Gastroesophageal sphincter (tissue), 4 donors: ENCODE data around the gene AGPAT4. TPM values are rescaled to one million over a fixed set of nuclear protein-coding genes. Genes with fewer than 3 reads are reported as not detected.

Source experiments
- ATAC-seq: fragments of 150-250 bp; one replicate; pipeline ENCODE4 v1.9.1; 2016; ENCODE audit warnings: mild to moderate bottlenecking, moderate library complexity
- H3K27ac ChIP-seq, 4 donors: fragments of 200-600 bp; sonication (generic) in 3 of 4; 1 replicate in 3 of 4; 2 replicates in 1 of 4; pipeline ENCODE4 v1.5.1; 2016 to 2019
- H3K27me3 ChIP-seq: fragments of 200-600 bp; sonication (generic); one replicate; pipeline ENCODE4 v1.5.1; 2019
- H3K36me3 ChIP-seq, 2 donors: fragments of 200-600 bp; sonication (generic); one replicate each; pipeline ENCODE4 v1.5.1; 2019; ENCODE audit warnings: control low read depth in 1 of 2
- H3K4me1 ChIP-seq, 3 donors: fragments of 200-600 bp; sonication (generic); 1 replicate in 2 of 3; 2 replicates in 1 of 3; pipeline ENCODE4 v1.5.1; 2016 to 2019; ENCODE audit warnings: control low read depth in 2 of 3
- H3K4me3 ChIP-seq, 2 donors: fragments of 200-600 bp; sonication (generic); one replicate each; pipeline ENCODE4 v1.5.1; 2019; ENCODE audit warnings: mild to moderate bottlenecking in 1 of 2, moderate library complexity in 1 of 2
- H3K9me3 ChIP-seq, 3 donors: fragments of 200-600 bp; sonication (generic); one replicate each; pipeline ENCODE4 v1.5.1; 2017 to 2019; ENCODE audit warnings: control low read depth in 2 of 3
- CTCF ChIP-seq, 4 experiments: fragments of 200-600 bp in 2 of 4; fragments of 450-650 bp in 2 of 4; sonication (generic) in 1 of 4; IDR thresholded peaks; one replicate each; pipeline ENCODE4 v1.5.1; 2017 to 2019; ENCODE audit warnings: antibody characterized with exemption in 4 of 4, mild to moderate bottlenecking in 2 of 4, moderate library complexity in 2 of 4
- EP300 ChIP-seq: sonication (generic); formaldehyde crosslinking; IDR thresholded peaks from one replicate; pipeline ENCODE4 v1.6.1; 2017; ENCODE audit warnings: antibody characterized with exemption, mild to moderate bottlenecking
- POLR2A ChIP-seq, 2 donors: fragments of 450-650 bp; IDR thresholded peaks; one replicate each; pipeline ENCODE4 v1.6.1; 2017; ENCODE audit warnings: antibody characterized with exemption in 2 of 2, mild to moderate bottlenecking in 2 of 2, moderate library complexity in 1 of 2
- POLR2AphosphoS5 ChIP-seq: sonication (generic); formaldehyde crosslinking; IDR thresholded peaks from one replicate; pipeline ENCODE4 v1.6.1; 2017; ENCODE audit warnings: antibody characterized with exemption
- WGBS, 2 donors: methylation state at CpG; one replicate each; pipeline ENCODE4 v1.1.5; 2018; ENCODE audit warnings: low coverage in 1 of 2; 5-methylcytosine and 5-hydroxymethylcytosine counted together
- total RNA-seq, 4 donors: library from RNA; depleted of rRNA; stranded (reverse); fragments of >200 nt; gene quantifications; one replicate each; pipeline ENCODE4 v1.1.0, GENCODE V29; 2016

Gene AGPAT4
- total RNA-seq, 4 donors from 2014 or later = 7.2 to 10.8 (median 9.1) TPM

GRCh38 chr6:161292650-161293281 is 18.9 kb upstream of the AGPAT4 start:
- H3K27me3 ChIP-seq = no peaks in the 10 kb centered on the region
- H3K9me3 ChIP-seq = no peaks in the 10 kb centered on the region
- 68 to 90% methylated on average over 4 to 5 of the region's 10 CpGs for WGBS, 2 donors
- no peak overlapping the region for H3K4me3 ChIP-seq
- ATAC-seq = no peak
- no peak for TF ChIP-seq EP300
- TF ChIP-seq POLR2AphosphoS5 = no peak
- TF ChIP-seq POLR2A (IDR thresholded peaks at IDR 0.05) = no peak
- no peak for TF ChIP-seq CTCF (IDR thresholded peaks at IDR 0.05)
- H3K36me3 ChIP-seq = no peaks in the 10 kb centered on the region
- no peaks in the 10 kb centered on the region for H3K4me1 ChIP-seq
- H3K27ac ChIP-seq = no peak overlapping the region

GRCh38 chr6:161292145-161292544 is 18.3 kb upstream of the AGPAT4 start:
- Histone ChIP-seq H3K4me1 (no peaks in the 10 kb centered on the region), H3K9me3 (no peaks in the 10 kb centered on the region), H3K27me3 (no peaks in the 10 kb centered on the region), H3K27ac (no peak overlapping the region), H3K4me3 (no peak overlapping the region), H3K36me3 (no peaks in the 10 kb centered on the region)
- no peak for TF ChIP-seq POLR2AphosphoS5
- TF ChIP-seq EP300 = no peak
- TF ChIP-seq POLR2A (IDR thresholded peaks at IDR 0.05) = no peak
- TF ChIP-seq CTCF (IDR thresholded peaks at IDR 0.05) = no peak
- no peak for ATAC-seq
- 80 to 93% methylated on average over 1 to 6 of the region's 6 CpGs for WGBS, 2 donors

GRCh38 chr6:161290751-161291150 is 16.9 kb upstream of the AGPAT4 start:
- ATAC-seq = no peak
- no peak for TF ChIP-seq POLR2A (IDR thresholded peaks at IDR 0.05)
- no peak for TF ChIP-seq POLR2AphosphoS5
- TF ChIP-seq EP300 = no peak
- TF ChIP-seq CTCF (IDR thresholded peaks at IDR 0.05) = no peak
- Histone ChIP-seq H3K9me3 (no peaks in the 10 kb centered on the region), H3K36me3 (no peaks in the 10 kb centered on the region), H3K27me3 (no peaks in the 10 kb centered on the region), H3K4me1 (no peaks in the 10 kb centered on the region), H3K4me3 (no peak overlapping the region), H3K27ac (no peak overlapping the region)
- WGBS, 2 donors = 52 to 91% methylated on average over 3 of the region's 3 CpGs

- ATAC-seq = no peak
These were observed 10.8 kb upstream of the AGPAT4 start for GRCh38 chr6:161284653-161285052.

More at GRCh38 chr6:161284653-161285052, 10.8 kb upstream of the AGPAT4 start:
- WGBS, 2 donors = 93 to 100% methylated on average over 2 to 5 of the region's 5 CpGs
- no peak overlapping the region for H3K4me3 ChIP-seq
- no peaks in the 10 kb centered on the region for H3K9me3 ChIP-seq
- no peak overlapping the region for H3K27ac ChIP-seq
- no peaks in the 10 kb centered on the region for H3K36me3 ChIP-seq
- H3K27me3 ChIP-seq = no peaks in the 10 kb centered on the region
- TF ChIP-seq POLR2A (IDR thresholded peaks at IDR 0.05) = no peak
- TF ChIP-seq CTCF (IDR thresholded peaks at IDR 0.05) = no peak
- no peak for TF ChIP-seq POLR2AphosphoS5
- TF ChIP-seq EP300 = no peak
- no peaks in the 10 kb centered on the region for H3K4me1 ChIP-seq
